ENCODE measurements around the gene SLC4A5.

DNA sequence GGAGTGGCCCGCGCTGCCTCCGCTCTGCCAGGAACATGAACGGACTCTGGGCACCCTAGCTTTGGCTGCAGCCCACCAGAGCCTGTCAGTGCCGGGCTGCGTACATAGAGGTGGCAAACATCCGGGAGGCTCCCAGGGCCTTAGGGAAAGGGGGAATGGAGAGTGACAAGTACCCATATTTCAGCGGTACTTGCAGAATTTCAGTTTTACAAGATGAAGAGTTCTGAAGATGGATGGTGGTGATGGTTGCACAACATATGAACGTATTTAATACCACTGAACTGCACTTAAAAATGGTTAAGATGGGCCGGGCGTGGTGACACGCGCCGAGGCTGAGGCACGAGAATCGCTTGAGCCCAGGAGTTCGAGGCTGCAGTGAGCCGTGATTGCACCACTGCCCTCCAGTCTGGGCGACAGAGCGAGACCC is 143.9 kb downstream of the SLC4A5 start:
- no peak for TF ChIP-seq CTCF (IDR thresholded peaks at IDR 0.05)
- no peak for TF ChIP-seq POLR2A (IDR thresholded peaks at IDR 0.05)
